NB4 (cell line): ENCODE measurements around the gene INSYN2A.

Experiments
- CTCF ChIP-seq: IDR thresholded peaks from one replicate; pipeline ENCODE4 v1.5.1; 2012; ENCODE audit warnings: low read depth, low read length
- MYC ChIP-seq: IDR thresholded peaks from 2 replicates; pipeline ENCODE4 v1.6.1; 2011; ENCODE audit warnings: low read depth, low read length
- POLR2A ChIP-seq: IDR thresholded peaks from 2 replicates; pipeline ENCODE4 v1.6.1; 2011; ENCODE audit warnings: mild to moderate bottlenecking; ENCODE audit not compliant: insufficient read length; ENCODE audit errors: extremely low read depth
- TF ChIP-seq, protein P1 (sequence below): IDR thresholded peaks from 2 replicates; pipeline ENCODE4 v1.6.1; 2011; ENCODE audit warnings: low read depth, low read length

DNA sequence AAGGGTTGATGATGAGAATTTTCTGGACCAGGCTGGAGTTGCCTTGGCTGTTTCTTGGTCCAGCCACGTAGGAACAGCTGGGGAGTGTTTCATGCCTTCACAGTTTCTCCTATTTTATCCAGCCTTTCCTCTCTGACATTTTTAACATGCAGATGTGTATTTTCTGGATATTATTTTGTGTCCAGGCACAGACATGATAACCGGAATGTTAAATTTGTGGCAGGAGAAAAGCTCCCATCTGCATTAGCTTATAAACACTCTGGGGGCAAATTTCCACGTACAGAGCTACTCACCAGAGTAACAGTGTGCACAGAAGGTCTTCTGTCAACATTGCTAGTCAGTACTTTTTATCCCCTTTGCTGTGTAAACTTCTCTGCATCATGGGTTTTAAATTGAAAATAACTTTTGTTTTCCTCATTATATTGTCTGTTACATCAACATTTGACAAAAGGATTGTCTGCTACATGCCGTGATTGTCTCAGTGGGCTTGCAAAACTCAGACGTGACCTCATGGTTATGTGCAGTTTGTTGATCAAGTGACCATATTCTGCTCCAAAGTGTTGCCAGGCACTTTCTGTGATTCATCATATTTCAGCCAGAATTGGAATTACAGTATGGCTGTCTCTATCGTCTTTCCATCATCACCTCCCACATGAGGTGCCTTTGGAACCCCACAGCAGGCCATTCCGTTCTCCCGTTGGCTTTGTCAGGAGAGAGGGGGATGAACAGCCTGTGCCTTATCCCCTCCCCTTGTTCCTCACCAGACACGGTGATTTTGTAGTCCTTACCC, 41.4 kb downstream of the INSYN2A start:
- TF ChIP-seq CTCF, result no peak
- TF ChIP-seq, protein P1, sequence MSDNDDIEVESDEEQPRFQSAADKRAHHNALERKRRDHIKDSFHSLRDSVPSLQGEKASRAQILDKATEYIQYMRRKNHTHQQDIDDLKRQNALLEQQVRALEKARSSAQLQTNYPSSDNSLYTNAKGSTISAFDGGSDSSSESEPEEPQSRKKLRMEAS, result no peak
- TF ChIP-seq POLR2A, result no peak
- no peak for TF ChIP-seq MYC
